ENCODE results near the gene STEAP3. TPM values are rescaled to one million over a fixed set of nuclear protein-coding genes. Genes with fewer than 3 reads are reported as not detected.

STEAP3 gene
- total RNA-seq, 1 donor from 2014 or later = 120 TPM

DNA sequence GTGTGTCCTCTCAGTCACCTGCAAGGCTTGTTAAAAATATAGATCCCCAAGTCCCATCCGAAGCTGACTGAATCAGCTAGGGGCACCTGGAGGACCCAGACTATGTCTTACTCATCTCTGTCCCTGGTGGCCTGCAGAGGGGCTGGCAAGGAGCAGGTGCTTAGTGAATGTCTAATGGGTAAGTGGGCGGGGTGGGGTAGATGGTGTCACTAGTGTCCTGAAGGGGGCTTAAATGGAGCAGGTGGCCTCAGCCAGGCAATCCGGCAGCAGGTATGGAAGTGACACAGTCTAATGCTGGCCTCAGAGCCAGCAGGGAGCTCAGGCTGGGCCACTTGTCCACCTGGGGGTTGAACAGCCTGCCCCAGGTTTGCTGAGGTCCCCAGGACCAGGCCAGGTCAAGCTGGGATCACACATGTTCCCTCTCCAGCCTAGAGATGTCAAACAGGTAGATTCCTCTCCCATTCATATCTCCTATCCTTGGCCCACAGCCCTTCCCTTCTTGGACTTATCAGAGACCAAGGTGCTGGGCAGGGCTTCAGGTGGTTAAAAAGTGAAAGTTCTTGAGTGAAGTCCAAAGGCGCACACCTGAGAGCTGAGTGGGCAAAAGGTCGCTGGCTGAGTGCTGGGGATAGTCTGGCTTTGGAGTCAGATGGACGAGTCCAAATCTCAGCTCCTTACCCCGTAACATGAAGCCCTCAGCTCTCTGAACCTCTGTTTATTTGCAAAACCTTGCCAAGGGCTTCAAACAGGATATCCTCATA, 1.7 kb downstream of the STEAP3 start:
- DNase-seq (ENCODE audit: low spot score) (peak; percentile 64), ATAC-seq (peak; percentile 7)

DNA sequence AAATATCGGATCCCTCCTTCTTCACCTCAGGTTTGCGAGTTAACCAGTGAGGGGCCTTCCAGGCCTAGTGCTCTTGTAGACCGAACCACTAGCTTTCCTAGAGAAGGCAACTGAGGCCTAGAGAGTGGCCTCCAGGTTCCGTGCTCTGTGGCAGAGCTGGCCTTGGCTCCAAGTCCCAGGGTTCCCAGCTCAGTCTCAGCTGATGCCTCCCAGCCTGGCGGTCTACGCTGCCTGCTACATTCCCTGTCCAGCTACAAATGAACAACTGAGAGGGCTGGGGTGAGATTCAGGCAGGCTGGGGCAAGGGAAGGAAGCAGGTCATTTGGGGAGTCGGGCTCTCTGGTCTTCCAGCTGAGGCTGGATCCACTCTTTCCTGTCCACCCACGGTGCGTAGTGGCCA, 2.3 kb downstream of the STEAP3 start:
- ATAC-seq (no peak), DNase-seq (ENCODE audit: low spot score) (no peak)

DNA sequence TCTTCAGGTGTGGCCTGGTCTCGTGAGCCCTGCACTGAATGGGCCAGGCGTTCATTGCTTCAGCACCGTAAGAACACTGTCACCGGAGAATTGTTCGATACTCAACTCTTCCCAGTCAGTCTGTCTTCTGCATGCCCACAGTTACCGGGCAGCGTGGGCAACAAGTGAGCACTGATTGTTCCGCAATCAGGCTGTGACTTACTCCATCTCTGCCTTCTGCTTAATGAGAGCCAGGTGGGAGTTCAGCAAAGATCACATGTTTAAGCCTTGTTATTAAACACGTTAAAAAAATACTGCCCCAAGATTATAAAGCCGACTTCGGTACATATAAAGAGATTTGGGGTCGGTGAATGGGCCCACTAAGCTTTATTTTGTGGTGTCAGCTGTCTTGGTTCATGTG, 3.7 kb downstream of the STEAP3 start:
- DNase-seq (ENCODE audit: low spot score) (no peak), ATAC-seq (no peak)

DNA sequence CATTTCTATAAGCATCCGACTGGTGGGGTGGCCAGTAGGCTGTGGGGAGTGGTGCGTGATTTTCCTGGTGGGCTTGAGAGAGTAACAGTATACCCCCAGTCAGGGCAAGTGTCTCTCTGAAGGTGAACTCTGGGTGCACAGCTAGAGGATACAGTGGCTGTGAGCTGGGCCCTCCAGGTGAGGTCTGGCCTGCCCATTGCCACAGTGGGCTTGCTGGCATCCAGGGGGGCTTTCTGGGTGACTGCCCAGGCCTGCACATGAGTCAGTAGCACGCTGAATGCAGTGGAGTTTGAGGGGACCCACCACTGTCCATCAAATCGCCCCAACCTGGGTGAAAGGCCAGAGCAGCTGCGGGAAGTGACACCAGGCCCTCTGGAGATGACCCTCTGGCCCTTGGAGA, 4.5 kb downstream of the STEAP3 start:
- no peak for ATAC-seq
- DNase-seq (ENCODE audit: low spot score) = no peak

DNA sequence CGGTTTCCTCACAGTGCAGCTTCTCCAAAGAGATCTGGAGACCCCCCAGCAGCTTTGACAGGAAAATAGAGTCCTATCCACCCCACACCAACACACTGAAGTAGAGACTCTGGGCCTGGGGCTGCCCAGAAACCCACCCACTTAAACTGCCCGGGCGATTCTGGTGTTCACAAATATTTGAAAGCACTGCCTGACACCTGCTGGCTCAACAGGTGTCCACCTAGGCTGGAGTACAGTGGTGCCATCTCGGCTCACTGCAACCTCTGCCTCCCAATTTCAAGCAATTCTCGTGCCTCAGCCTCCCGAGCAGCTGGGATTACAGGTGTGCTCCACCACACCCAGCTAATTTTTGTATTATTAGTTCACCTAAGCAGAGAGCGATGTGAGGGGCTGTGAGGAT, 5.3 kb downstream of the STEAP3 start:
- DNase-seq (ENCODE audit: low spot score) (no peak), ATAC-seq (no peak)

DNA sequence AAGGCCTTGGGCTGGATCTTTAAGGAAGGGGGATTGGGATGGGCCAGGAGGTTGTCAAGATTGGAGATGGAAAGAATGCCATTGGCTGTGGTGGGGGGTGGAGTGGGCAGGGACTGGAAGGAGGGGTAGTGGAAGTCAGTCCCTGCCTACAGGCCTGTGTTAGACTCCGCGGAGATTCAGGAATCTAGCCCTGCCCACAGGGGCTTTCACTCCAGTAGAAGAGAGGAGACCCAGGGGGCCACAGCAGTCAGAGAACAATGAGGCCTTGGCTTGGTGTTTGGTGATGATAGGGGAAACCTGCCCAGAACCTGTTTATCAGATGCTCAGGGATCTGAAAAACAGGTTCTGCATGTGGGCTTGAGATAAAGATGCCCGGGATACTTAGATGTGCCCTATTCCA, 6.1 kb downstream of the STEAP3 start:
- no peak for ATAC-seq

DNA sequence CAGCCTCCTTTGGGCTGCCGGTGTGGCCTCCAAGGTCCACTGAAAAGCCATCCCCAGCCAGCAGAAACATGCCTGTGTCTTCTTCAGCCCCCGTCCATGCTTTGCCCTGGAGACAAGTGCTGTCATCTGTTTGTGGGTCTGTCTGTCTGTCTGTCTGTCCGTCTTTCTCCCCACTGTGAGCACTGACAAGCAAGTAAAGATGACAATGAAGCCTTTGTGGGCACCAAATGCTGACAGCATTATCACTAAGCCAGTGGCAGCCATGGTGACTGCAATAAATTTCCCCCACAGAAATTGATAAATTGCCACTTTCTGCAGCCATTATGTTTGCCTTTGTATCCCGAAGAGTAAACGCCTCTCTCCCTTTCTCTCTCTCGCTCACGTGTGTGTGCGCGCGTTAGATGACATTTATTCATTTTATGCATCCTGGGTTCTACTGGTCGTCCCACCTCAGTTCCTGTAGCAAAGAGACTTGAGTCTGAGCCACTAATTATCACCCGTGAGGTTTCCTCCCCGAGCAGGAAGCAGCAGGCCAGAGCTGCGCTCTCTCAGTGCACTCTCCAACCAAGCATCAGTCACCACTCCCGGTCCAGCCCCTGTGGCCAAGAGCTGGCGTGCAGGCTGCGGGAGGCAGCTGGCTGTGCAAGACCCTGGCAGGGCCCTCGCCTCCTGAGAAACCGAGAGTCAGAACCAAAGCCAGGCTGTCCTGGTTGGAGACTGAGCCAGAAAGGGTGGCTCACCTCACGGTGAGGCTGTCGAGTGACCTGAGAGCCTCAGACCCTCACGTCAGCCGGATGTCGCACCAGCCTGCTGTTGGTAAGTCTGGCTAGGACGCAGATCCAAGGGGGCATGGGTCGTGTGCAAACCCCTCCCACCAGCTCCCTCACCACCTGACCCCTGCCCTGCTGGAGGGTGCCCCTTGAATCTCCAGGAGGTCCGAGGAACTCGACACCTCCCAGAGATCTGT, 6.9 kb downstream of the STEAP3 start:
- ATAC-seq = no peak
- no peak for DNase-seq (ENCODE audit: low spot score)

More for the DNA sequence above, 6.1 kb downstream of the STEAP3 start:
- DNase-seq (ENCODE audit: low spot score) = no peak

DNA sequence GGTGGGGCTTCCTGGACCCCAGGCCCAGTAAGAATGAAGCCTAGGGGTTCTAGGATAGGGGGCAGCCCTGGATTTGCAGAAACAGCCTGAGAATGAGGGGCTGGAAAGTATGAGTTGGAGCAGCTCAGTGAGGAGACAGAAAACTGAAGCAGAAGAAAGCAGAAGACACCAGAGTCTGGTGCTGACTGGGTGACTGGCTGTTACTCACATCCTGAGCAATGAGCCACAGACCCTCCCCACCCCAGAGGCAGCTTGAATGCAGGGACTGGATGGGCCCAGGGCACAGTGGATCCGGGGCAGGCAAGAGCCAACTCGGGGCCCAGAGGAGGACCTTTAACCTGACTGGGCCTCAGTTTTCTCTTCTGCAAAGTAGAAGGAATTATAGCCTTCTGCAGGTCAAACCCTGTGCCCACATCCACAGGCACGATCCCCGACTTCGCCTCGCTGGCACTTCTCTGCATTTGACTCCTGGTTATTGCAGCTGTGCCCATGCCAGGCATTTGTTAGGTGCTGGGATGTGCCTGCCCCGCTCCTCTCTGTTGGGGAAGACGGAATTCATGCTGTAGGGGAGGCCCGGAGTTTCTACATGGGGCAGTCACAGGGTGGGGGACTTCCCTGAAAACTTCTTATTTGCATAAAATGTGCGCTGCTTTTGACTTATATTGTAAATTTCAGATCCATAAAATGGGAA, 8.5 kb downstream of the STEAP3 start:
- DNase-seq (ENCODE audit: low spot score) = no peak
- ATAC-seq = no peak

DNA sequence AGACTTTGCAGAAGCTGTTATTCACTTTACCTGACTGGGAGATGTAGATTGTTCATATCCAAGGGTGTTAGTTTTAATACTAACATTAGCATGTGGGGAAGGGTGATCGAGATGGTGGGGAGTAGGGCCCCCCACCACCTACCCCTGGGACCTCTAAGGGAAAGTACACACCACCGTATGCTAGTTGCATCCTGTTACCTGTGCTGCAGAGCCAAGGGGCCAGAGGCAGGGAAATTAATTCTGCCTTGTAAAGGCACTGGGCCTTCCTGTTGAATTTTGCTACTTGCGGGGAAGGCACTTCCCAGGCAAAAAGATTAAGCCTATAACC, 9.0 kb downstream of the STEAP3 start:
- no peak for ATAC-seq
- no peak for DNase-seq (ENCODE audit: low spot score)

DNA sequence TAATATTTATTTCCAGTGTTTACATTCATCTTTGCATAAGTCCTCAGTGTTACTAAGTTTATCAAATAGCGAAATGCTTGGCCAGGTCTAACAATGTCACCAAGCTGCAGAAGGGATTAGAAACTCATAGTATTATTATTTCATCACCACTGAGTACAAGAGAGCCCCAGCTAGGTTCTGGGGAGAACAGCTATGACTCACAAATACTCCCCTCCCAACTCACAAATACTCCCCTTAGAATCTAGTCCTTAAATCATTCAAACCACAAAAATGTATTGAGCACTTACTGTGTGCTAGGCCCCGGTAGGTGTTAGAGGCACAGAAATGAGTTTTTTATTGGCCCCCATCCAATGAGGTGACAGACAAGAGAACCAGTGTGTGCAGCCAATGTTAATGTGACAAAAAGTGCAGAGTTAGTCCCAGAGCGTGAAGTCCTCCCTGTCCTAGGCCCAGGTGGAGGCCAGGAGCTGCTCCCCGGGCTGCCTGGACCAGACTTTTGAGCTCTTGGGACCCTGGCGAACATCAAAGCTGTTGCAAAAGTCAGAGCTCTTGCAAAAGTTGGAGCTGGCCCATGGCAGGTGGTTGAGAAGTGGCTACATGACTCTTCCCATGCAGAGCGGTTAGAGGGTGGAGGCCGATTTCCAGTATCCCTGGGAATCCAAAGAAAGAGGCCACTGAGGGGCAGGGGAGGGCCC, 9.8 kb downstream of the STEAP3 start:
- ATAC-seq (peak; percentile 85), DNase-seq (ENCODE audit: low spot score) (peak; percentile 88)

DNA sequence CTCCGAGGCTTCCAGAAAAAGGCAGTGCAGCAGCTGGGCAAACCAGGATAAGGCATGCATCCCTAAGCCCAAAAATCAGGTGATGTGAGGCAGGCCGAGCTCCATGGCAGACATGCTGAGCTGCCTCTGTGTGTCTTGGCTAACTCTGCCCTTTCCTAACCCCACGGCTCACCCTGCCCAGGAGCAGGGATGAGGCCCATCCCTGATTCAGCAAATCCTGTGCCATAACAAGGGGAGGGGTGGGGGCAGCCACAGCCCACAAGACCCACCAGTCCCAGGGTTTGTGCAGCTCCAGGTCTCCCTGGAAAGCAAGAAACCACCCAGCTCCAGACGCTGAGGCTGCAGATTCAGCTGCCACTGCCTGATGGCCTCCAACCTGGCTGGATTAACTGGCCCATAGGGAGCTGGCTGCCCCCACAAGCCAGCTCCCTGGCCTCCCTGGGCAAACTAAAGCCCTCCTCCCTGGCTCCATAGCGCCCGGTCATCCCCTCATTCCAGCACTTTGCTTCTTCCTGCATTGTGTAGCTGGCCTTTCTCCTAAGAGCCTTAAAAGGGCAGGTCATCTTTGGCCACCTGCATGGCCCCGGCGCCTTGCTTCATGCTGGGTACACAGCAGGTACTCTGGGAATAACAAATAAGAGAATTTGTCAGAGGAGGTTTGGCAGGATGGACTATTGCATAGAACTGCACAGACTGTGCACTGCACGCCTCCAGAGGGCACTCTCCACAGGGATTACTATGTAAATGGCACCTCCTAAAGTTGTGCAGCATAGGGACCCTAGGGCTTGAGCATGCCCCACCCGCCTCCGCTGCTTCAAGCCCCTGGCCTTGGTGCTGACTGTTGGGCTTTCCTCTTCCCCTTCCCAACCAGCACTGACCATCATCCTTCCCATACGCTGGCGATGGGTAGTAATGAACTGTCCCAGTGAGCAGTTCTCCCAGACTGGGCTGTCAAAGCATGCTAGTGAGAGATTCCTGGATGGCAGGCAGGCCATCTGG, 10.7 kb downstream of the STEAP3 start:
- ATAC-seq = peak; percentile 16
- DNase-seq (ENCODE audit: low spot score) = no peak

DNA sequence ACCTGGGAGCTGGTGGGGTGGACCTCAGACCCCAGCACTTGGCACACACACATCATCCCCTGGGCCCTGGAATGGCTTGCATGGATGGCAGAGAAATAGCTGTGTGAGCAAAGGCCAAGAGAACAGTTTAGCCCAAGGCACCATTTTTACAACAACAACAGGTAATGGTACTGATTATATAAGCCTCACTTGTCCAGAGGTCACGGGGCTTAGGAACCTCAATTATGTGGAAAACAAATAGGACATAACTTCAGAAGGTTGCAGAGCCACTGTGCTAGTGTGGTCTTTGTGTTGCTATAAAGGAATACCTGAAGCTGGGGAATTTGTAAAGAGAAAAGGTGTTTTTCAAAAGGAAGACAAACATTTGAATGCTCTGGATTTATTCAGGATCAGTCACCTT, 13.2 kb downstream of the STEAP3 start:
- ATAC-seq (no peak), DNase-seq (ENCODE audit: low spot score) (no peak)

DNA sequence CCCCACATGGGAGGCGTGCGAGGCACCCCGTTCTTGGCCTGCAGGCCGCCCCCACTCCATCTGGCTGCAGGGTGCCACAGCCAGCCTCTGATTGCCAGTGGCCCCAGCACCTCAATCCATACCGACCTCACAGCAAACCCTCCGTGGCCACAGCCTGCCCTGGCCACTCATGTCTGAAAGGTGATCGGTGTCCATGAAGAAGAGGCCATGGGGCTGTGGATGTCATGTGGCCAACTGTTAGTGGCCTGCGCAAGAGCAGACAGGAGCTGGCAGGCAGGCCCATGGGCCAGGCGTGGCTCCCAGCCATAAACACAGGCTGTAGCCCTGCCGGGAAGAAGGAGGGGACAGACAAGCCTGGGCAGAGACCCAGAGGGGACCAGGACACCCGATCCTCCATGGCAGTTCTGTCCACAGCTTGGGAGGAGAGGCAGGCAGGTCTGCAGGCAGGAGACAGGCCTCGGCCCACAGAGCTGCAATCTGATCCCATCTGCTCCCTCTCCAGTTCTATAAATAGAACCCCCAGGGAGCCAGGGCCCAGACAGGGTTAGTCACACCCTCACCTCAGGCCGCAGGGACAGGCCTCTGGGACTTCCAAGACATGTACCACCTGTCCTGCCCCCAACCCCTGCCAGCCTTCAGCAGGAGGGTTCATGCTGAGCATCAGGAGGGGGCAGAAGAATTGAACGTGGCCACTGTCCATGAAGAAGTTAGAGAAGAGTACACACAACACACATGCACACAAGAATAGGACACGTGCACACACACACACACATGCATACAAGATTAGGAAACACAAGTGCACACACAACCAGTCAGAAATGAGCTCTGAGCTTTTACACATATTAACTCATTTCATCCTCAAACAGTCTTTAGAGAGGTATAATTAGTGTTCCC, 16.9 kb downstream of the STEAP3 start:
- DNase-seq (ENCODE audit: low spot score) (peak; percentile 85), ATAC-seq (peak; percentile 90)

DNA sequence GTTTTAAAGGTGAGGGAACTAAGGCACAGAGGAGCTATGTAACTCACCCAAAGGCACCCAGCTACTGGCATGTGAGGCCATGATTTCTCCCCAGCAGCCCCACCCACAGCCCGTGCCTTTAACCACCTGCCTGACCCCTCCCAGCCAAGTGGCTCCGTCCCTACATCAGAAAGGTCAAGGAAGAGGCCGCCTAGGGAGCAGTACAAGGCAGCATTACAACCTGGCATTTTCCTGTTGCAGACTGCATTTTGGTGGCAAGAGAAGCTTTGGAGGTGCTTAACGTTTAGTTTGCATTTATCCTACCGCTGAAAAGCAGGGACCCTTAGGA, 17.5 kb downstream of the STEAP3 start:
- ATAC-seq = no peak
- no peak for DNase-seq (ENCODE audit: low spot score)

DNA sequence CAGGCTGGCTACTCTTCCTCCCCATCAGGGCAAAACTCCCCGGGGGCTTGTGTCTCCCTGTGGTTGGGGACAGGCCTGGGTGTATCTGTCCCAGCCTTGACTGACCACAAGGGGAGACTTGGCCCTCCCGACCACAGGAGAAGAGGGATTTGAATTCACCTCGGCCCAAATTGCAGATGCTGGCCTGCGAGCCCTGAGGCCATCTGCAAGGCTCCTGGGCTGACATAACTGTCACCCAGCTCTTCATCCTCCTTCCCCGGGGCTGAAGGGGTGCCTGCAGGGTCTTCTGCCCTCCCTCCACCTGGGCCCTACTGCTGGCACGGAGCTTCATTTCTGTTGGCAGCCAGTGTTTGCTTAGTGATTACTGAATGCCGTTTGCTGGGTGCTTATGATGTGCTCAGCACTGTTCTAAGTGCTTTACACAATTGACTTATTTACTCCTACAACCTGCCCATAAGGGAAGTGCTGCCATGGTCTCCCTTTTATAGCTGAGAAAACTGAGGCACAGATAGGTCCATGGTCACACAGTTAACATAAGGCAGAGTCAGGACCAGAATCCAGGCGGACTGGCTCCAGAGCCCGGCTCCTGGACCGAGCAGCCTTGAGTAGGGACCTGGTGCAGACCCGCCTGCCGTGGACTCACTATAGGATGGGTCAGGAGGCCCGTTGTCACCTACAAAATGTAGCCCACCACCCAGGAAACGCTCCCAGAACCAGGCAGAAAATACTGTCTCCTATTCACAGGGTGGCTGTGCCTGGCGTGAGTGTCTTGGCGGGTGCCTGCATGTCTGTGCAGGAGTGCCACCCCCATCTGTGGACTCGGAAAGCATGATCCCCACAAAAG, 18.9 kb downstream of the STEAP3 start:
- ATAC-seq = peak; percentile 8
- no peak for DNase-seq (ENCODE audit: low spot score)

DNA sequence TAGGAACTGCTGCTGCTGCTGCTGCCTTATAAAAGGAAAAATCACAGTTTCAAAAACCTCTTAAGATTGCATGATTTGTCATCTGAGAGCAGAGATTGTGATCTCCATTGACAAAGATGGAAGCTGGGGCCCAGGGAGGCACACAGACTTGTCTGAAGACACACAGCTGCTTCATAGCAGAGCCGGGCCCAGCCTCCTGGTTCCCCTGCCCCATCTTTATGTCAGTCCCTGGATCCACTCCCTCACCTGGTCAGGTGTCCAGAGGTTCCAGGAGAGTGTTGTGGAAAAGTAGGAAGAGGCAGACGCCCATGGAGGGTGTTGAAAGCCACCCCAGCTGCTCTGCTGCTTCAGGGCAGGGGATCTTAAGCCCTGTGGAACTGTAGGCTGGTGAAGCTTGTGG, 20.0 kb downstream of the STEAP3 start:
- DNase-seq (ENCODE audit: low spot score) = no peak

DNA sequence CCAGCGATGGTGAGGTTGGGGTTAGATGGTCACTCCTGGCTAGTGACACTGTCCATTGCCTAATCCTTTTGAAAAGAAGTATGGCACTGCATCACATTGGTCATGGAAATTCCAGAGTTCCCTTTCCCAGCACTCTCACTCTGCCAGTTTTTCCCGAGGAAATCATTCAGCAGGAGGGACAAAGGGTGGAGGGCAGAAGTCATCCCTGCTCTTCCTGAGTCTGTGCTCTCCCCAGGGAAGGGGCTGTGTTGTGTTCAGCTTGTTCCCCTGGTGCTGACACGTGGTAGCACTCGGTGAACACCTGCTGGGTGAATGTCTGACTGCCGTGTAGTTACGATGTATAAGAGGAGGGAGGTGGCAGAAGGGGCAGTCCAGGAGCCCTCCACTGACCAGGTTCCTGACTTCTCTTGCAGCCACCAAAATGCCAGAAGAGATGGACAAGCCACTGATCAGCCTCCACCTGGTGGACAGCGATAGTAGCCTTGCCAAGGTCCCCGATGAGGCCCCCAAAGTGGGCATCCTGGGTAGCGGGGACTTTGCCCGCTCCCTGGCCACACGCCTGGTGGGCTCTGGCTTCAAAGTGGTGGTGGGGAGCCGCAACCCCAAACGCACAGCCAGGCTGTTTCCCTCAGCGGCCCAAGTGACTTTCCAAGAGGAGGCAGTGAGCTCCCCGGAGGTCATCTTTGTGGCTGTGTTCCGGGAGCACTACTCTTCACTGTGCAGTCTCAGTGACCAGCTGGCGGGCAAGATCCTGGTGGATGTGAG, 21.6 kb downstream of the STEAP3 start:
- ATAC-seq (no peak), DNase-seq (ENCODE audit: low spot score) (no peak)

More for the DNA sequence above, 20.0 kb downstream of the STEAP3 start:
- ATAC-seq = no peak

Data from left lobe of liver (tissue), 2 donors.